Astrocyte (in vitro differentiated cells and primary cell): ENCODE measurements around the gene CABLES1.
A peak's percentile ranks its signal among the peaks of the same experiment; 100 is the strongest.

Experiments used
- CTCF ChIP-seq: IDR thresholded peaks from 2 replicates; pipeline ENCODE4 v1.5.1; 2011; ENCODE audit warnings: low read depth, mild to moderate bottlenecking, inconsistent platforms, low read length, moderate library complexity; ENCODE audit not compliant: insufficient read depth
- EZH2 ChIP-seq: IDR thresholded peaks from 2 replicates; pipeline ENCODE4 v1.6.1; 2012; ENCODE audit warnings: mild to moderate bottlenecking, low read length, inconsistent platforms; ENCODE audit not compliant: insufficient read depth

- TF ChIP-seq CTCF, result peak; percentile 77
- TF ChIP-seq EZH2, result no peak
Measured at GRCh38 chr18:23131693-23132319, 3.5 kb upstream of the CABLES1 start.
